HEK293 (cell line): Measurements from ENCODE around the gene TBL1XR1.

Experiments
- CTCF ChIA-PET: fragments of 350-600 bp; formaldehyde crosslinking; extraction: SDS; loops from one replicate; lab custom pipeline; 2021; ENCODE audit warnings: antibody characterized with exemption; lab: Yijun Ruan, JAX
- POLR2A ChIA-PET: fragments of 300-600 bp; formaldehyde crosslinking; extraction: SDS; loops from one replicate; lab custom pipeline; 2020; ENCODE audit warnings: antibody characterized with exemption, inconsistent platforms; lab: Yijun Ruan, JAX
- H3K27ac ChIP-seq: fragments of 200-500 bp; sonication (Bioruptor generic); 2 replicates; pipeline ENCODE4 v1.5.1; 2014; ENCODE audit warnings: low read depth, low read length, control low read depth, inconsistent platforms; ENCODE audit errors: extremely low read depth
- H3K36me3 ChIP-seq, 2 experiments: fragments of 200-500 bp in 1 of 2; sonication (Bioruptor generic) in 1 of 2; 1 replicate in 1 of 2; 2 replicates in 1 of 2; pipeline ENCODE4 v1.5.1; 2014 to 2017; ENCODE audit warnings: inconsistent platforms in 2 of 2, low read length in 2 of 2; ENCODE audit not compliant: control insufficient read depth in 2 of 2, insufficient read depth in 1 of 2
- H3K4me1 ChIP-seq: fragments of 200-500 bp; sonication (Bioruptor generic); 2 replicates; pipeline ENCODE4 v1.5.1; 2014; ENCODE audit warnings: mild to moderate bottlenecking, low read length, inconsistent platforms; ENCODE audit not compliant: control insufficient read depth, insufficient read depth
- H3K4me3 ChIP-seq: 2 replicates; pipeline ENCODE4 v1.5.1; 2011; ENCODE audit warnings: low read depth, mild to moderate bottlenecking, control low read depth, low read length, moderate library complexity
- H3K9me3 ChIP-seq: fragments of 200-500 bp; sonication (Bioruptor generic); 2 replicates; pipeline ENCODE4 v1.5.1; 2014; ENCODE audit warnings: low read depth, low read length, inconsistent platforms; ENCODE audit not compliant: control insufficient read depth, insufficient read depth
- BCL11B ChIP-seq: fragments of 450-650 bp; formaldehyde crosslinking; IDR thresholded peaks from 2 replicates; pipeline ENCODE4 v1.5.1; 2016; ENCODE audit warnings: low read depth, missing biosample characterization, missing genetic modification characterization
- GLI4 ChIP-seq: fragments of 450-650 bp; formaldehyde crosslinking; IDR thresholded peaks from 2 replicates; pipeline ENCODE4 v1.5.1; 2016; ENCODE audit warnings: missing biosample characterization, missing genetic modification characterization
- PRDM6 ChIP-seq: fragments of 450-650 bp; formaldehyde crosslinking; IDR thresholded peaks from 2 replicates; pipeline ENCODE4 v1.5.1; 2017; ENCODE audit warnings: missing biosample characterization, missing genetic modification characterization
- TCF7L2 ChIP-seq: IDR thresholded peaks from 2 replicates; pipeline ENCODE4 v1.6.1; 2011; ENCODE audit warnings: low read depth, mild to moderate bottlenecking, inconsistent platforms, low read length, moderate library complexity, borderline replicate concordance
- YY2 ChIP-seq: fragments of 450-650 bp; formaldehyde crosslinking; IDR thresholded peaks from 2 replicates; pipeline ENCODE4 v1.5.1; 2016; ENCODE audit warnings: missing biosample characterization, missing genetic modification characterization
- ZFP41 ChIP-seq: fragments of 450-650 bp; formaldehyde crosslinking; IDR thresholded peaks from 2 replicates; pipeline ENCODE4 v1.5.1; 2016; ENCODE audit warnings: missing biosample characterization, missing genetic modification characterization, borderline replicate concordance
- ZNF112 ChIP-seq: fragments of 450-650 bp; formaldehyde crosslinking; IDR thresholded peaks from 2 replicates; pipeline ENCODE4 v1.5.0; 2017; ENCODE audit warnings: missing biosample characterization, missing genetic modification characterization
- ZNF174 ChIP-seq: fragments of 450-650 bp; formaldehyde crosslinking; IDR thresholded peaks from 2 replicates; pipeline ENCODE4 v1.5.0; 2017; ENCODE audit warnings: missing biosample characterization, mild to moderate bottlenecking, missing genetic modification characterization
- ZNF24 ChIP-seq: fragments of 450-650 bp; formaldehyde crosslinking; IDR thresholded peaks from 2 replicates; pipeline ENCODE4 v1.5.1; 2016; ENCODE audit warnings: missing biosample characterization, missing genetic modification characterization
- ZNF26 ChIP-seq: fragments of 450-650 bp; formaldehyde crosslinking; IDR thresholded peaks from 2 replicates; pipeline ENCODE4 v1.5.1; 2016; ENCODE audit warnings: missing biosample characterization, missing genetic modification characterization
- ZNF266 ChIP-seq: fragments of 450-650 bp; formaldehyde crosslinking; IDR thresholded peaks from 2 replicates; pipeline ENCODE4 v1.5.1; 2016; ENCODE audit warnings: missing biosample characterization, missing genetic modification characterization, low read depth
- ZNF280C ChIP-seq: fragments of 450-650 bp; formaldehyde crosslinking; IDR thresholded peaks from 2 replicates; pipeline ENCODE4 v1.5.1; 2016; ENCODE audit warnings: missing biosample characterization, missing genetic modification characterization
- ZNF302 ChIP-seq: fragments of 450-650 bp; formaldehyde crosslinking; IDR thresholded peaks from 2 replicates; pipeline ENCODE4 v1.5.1; 2016; ENCODE audit warnings: missing biosample characterization, missing genetic modification characterization, low read depth
- ZNF391 ChIP-seq: fragments of 450-650 bp; formaldehyde crosslinking; IDR thresholded peaks from 2 replicates; pipeline ENCODE4 v1.5.1; 2016; ENCODE audit warnings: low read depth, missing biosample characterization, missing genetic modification characterization, borderline replicate concordance
- ZNF529 ChIP-seq: fragments of 450-650 bp; formaldehyde crosslinking; IDR thresholded peaks from 2 replicates; pipeline ENCODE4 v1.5.1; 2017; ENCODE audit warnings: missing genetic modification characterization, missing biosample characterization; ENCODE audit not compliant: insufficient replicate concordance
- ZNF600 ChIP-seq: fragments of 450-650 bp; formaldehyde crosslinking; IDR thresholded peaks from 2 replicates; pipeline ENCODE4 v1.5.1; 2016; ENCODE audit warnings: missing biosample characterization, missing genetic modification characterization
- ZXDB ChIP-seq: fragments of 450-650 bp; formaldehyde crosslinking; IDR thresholded peaks from 2 replicates; pipeline ENCODE4 v1.5.1; 2016; ENCODE audit warnings: missing biosample characterization, missing genetic modification characterization

Gene TBL1XR1

GRCh38 chr3:177041021-177041729 lies 156.1 kb downstream of the TBL1XR1 start:
- H3K4me3 ChIP-seq = no peak overlapping the region
- H3K36me3 ChIP-seq = peaks cover 0 to 73% of the 10 kb centered on the region in 2 experiments; a peak in 2 of 3 replicates
- POLR2A ChIA-PET = no interaction called here
- CTCF ChIA-PET = interaction anchor here (0.9 kb wide), 1 partner anchor 10 kb away, joined by 4 read pairs; no protein-coding TSS in a partner anchor
- no peaks in the 10 kb centered on the region for H3K4me1 ChIP-seq
- H3K27ac ChIP-seq = no peak overlapping the region
- H3K9me3 ChIP-seq = no peaks in the 10 kb centered on the region
- no peak for TF ChIP-seq YY2 (tag by site-specific recombination)
- no peak for TF ChIP-seq ZNF26 (tag by site-specific recombination)
- no peak for TF ChIP-seq ZNF529
- TF ChIP-seq ZNF112 (tag by site-specific recombination) = no peak
- TF ChIP-seq ZXDB = no peak
- TF ChIP-seq BCL11B (tag by site-specific recombination) = no peak
- TF ChIP-seq ZNF174 (tag by site-specific recombination) = no peak
- no peak for TF ChIP-seq ZFP41 (tag by site-specific recombination)

- ChIA-PET CTCF (interaction anchor here (1.4 kb wide), 1 partner anchor 11 kb away, joined by 6 read pairs; no protein-coding TSS in a partner anchor), POLR2A (no interaction called here)
These were observed 157.6 kb downstream of the TBL1XR1 start for GRCh38 chr3:177039490-177040274.

GRCh38 chr3:177037241-177037640 lies 160.0 kb downstream of the TBL1XR1 start:
- peaks cover 4 to 60% of the 10 kb centered on the region in 2 experiments for H3K36me3 ChIP-seq
- TF ChIP-seq PRDM6 (no peak), BCL11B (tag by site-specific recombination) (no peak), ZNF24 (tag by site-specific recombination) (no peak), ZNF174 (tag by site-specific recombination) (no peak), GLI4 (no peak), ZNF302 (no peak), TCF7L2 (no peak)

More at GRCh38 chr3:177039490-177040274, 157.6 kb downstream of the TBL1XR1 start:
- Histone ChIP-seq H3K27ac (no peak overlapping the region), H3K4me3 (no peak overlapping the region), H3K9me3 (no peaks in the 10 kb centered on the region), H3K4me1 (no peaks in the 10 kb centered on the region), H3K36me3 (peaks cover 0 to 58% of the 10 kb centered on the region in 2 experiments)
- no peak for TF ChIP-seq ZNF266
- no peak for TF ChIP-seq ZNF391 (tag by site-specific recombination)
- no peak for TF ChIP-seq ZNF280C (tag by site-specific recombination)
- TF ChIP-seq ZNF600 (tag by site-specific recombination) = no peak

More at GRCh38 chr3:177037241-177037640, 160.0 kb downstream of the TBL1XR1 start:
- no peaks in the 10 kb centered on the region for H3K9me3 ChIP-seq
- H3K4me3 ChIP-seq = no peak overlapping the region
- ChIA-PET CTCF (interaction anchor here (1.0 kb wide), 1 partner anchor 19 kb away, joined by 4 read pairs; no protein-coding TSS in a partner anchor), POLR2A (no interaction called here)
- no peaks in the 10 kb centered on the region for H3K4me1 ChIP-seq
- no peak overlapping the region for H3K27ac ChIP-seq
